ENCODE results near the gene POLR2A. TPM values are rescaled to one million over a fixed set of nuclear protein-coding genes. Genes with fewer than 3 reads are reported as not detected.
A peak's percentile ranks its signal among the peaks of the same experiment; 100 is the strongest.
"Not testable (repeated sequence)": the region's sequence is repeated elsewhere in the genome, so short reads cannot be mapped to it uniquely, and the experiment has no call there.

POLR2A gene
- total RNA-seq, 1 donor from 2014 or later, result 198 TPM

- DNase-seq (ENCODE audit: low spot score), result peak; percentile 30
- Mint-ChIP-seq H3K36me3 (ENCODE audit: low read depth, unreplicated experiment) (peaks cover 4% of the 10 kb centered on the region), H3K4me1 (ENCODE audit: unreplicated experiment) (peaks cover 53% of the 10 kb centered on the region), H3K27me3 (ENCODE audit: unreplicated experiment) (peaks cover 31% of the 10 kb centered on the region), H3K27ac (ENCODE audit: unreplicated experiment) (peak within 1 kb of the TSS; percentile 97), H3K9me3 (ENCODE audit: unreplicated experiment) (no peaks in the 10 kb centered on the region), H3K4me3 (ENCODE audit: unreplicated experiment) (peak within 1 kb of the TSS; percentile 99)
- no peak for TF ChIP-seq CTCF (IDR thresholded peaks at IDR 0.05; ENCODE audit: unreplicated experiment)
Measured at GRCh38 chr17:7479213-7480088, 4.7 kb upstream of the POLR2A start, which contains the start of gene ZBTB4. ZBTB4 (minus strand) TSS chr17:7479631; CDS start chr17:7466801, 12,830 bp downstream.

GRCh38 chr17:7480089-7480384, 4.1 kb upstream of the POLR2A start:
- H3K9me3 Mint-ChIP-seq (ENCODE audit: unreplicated experiment), result no peaks in the 10 kb centered on the region
- H3K27me3 Mint-ChIP-seq (ENCODE audit: unreplicated experiment), result peaks cover 30% of the 10 kb centered on the region
- peaks cover 56% of the 10 kb centered on the region for H3K4me1 Mint-ChIP-seq (ENCODE audit: unreplicated experiment)
- H3K36me3 Mint-ChIP-seq (ENCODE audit: low read depth, unreplicated experiment), result peaks cover 4% of the 10 kb centered on the region
- no peak for TF ChIP-seq CTCF (IDR thresholded peaks at IDR 0.05; ENCODE audit: unreplicated experiment)
- H3K27ac Mint-ChIP-seq (ENCODE audit: unreplicated experiment), result peak overlapping the region; percentile 97
- no peak for DNase-seq (ENCODE audit: low spot score)
- H3K4me3 Mint-ChIP-seq (ENCODE audit: unreplicated experiment), result peak overlapping the region; percentile 99

- peak within 1 kb of the TSS; percentile 97 for H3K27ac Mint-ChIP-seq (ENCODE audit: unreplicated experiment)
- not testable (repeated sequence) for H3K9me3 Mint-ChIP-seq (ENCODE audit: unreplicated experiment); DNase-seq (ENCODE audit: low spot score)
Measured at GRCh38 chr17:7481275-7481674, 2.9 kb upstream of the POLR2A start, which contains the start of gene SLC35G6. SLC35G6 (plus strand) TSS chr17:7481446; CDS start chr17:7481517, 71 bp downstream.

GRCh38 chr17:7481842-7482741, 2.1 kb upstream of the POLR2A start:
- peaks cover 59% of the 10 kb centered on the region for H3K4me1 Mint-ChIP-seq (ENCODE audit: unreplicated experiment)
- H3K9me3 Mint-ChIP-seq (ENCODE audit: unreplicated experiment); H3K36me3 Mint-ChIP-seq (ENCODE audit: low read depth, unreplicated experiment); DNase-seq (ENCODE audit: low spot score): not testable (repeated sequence)
- H3K4me3 Mint-ChIP-seq (ENCODE audit: unreplicated experiment), result peak overlapping the region; percentile 98
- peak overlapping the region; percentile 99 for H3K27ac Mint-ChIP-seq (ENCODE audit: unreplicated experiment)
- peaks cover 30% of the 10 kb centered on the region for H3K27me3 Mint-ChIP-seq (ENCODE audit: unreplicated experiment)

More at GRCh38 chr17:7481275-7481674, 2.9 kb upstream of the POLR2A start, which contains the start of gene SLC35G6:
- H3K36me3 Mint-ChIP-seq (ENCODE audit: low read depth, unreplicated experiment), result not testable (repeated sequence)
- H3K4me3 Mint-ChIP-seq (ENCODE audit: unreplicated experiment), result peak within 1 kb of the TSS; percentile 78
- H3K27me3 Mint-ChIP-seq (ENCODE audit: unreplicated experiment), result peaks cover 30% of the 10 kb centered on the region
- H3K4me1 Mint-ChIP-seq (ENCODE audit: unreplicated experiment), result peaks cover 61% of the 10 kb centered on the region

- Mint-ChIP-seq H3K4me1 (ENCODE audit: unreplicated experiment) (peaks cover 61% of the 10 kb centered on the region), H3K27ac (ENCODE audit: unreplicated experiment) (peak overlapping the region; percentile 99), H3K4me3 (ENCODE audit: unreplicated experiment) (peak overlapping the region; percentile 98), H3K27me3 (ENCODE audit: unreplicated experiment) (peaks cover 31% of the 10 kb centered on the region)
- H3K36me3 Mint-ChIP-seq (ENCODE audit: low read depth, unreplicated experiment); DNase-seq (ENCODE audit: low spot score); H3K9me3 Mint-ChIP-seq (ENCODE audit: unreplicated experiment): not testable (repeated sequence)
Measured at GRCh38 chr17:7482742-7483088, 1.5 kb upstream of the POLR2A start.

GRCh38 chr17:7483255-7484066, 705 bp upstream of the POLR2A start:
- TF ChIP-seq CTCF (IDR thresholded peaks at IDR 0.05; ENCODE audit: unreplicated experiment), result no peak
- Mint-ChIP-seq H3K4me1 (ENCODE audit: unreplicated experiment) (peaks cover 56% of the 10 kb centered on the region), H3K27me3 (ENCODE audit: unreplicated experiment) (peaks cover 27% of the 10 kb centered on the region), H3K27ac (ENCODE audit: unreplicated experiment) (peak overlapping the region; percentile 99), H3K36me3 (ENCODE audit: low read depth, unreplicated experiment) (peaks cover 4% of the 10 kb centered on the region), H3K4me3 (ENCODE audit: unreplicated experiment) (peak overlapping the region; percentile 98), H3K9me3 (ENCODE audit: unreplicated experiment) (no peaks in the 10 kb centered on the region)
- DNase-seq (ENCODE audit: low spot score), result peak; percentile 87

All from endothelial cell (in vitro differentiated cells).